Amniotic stem cell (primary cell): ENCODE data around the gene GRIN1.

Source experiments
- DNase-seq: peaks from one replicate; lab custom pipeline; 2025; lab: John Stamatoyannopoulos, UW

GRIN1 gene

GRCh38 chr9:137178201-137178938, 39.4 kb downstream of the GRIN1 start:
- DNase-seq = no peak

- DNase-seq = no peak
Observed at GRCh38 chr9:137178939-137179630, 40.1 kb downstream of the GRIN1 start.

DNA sequence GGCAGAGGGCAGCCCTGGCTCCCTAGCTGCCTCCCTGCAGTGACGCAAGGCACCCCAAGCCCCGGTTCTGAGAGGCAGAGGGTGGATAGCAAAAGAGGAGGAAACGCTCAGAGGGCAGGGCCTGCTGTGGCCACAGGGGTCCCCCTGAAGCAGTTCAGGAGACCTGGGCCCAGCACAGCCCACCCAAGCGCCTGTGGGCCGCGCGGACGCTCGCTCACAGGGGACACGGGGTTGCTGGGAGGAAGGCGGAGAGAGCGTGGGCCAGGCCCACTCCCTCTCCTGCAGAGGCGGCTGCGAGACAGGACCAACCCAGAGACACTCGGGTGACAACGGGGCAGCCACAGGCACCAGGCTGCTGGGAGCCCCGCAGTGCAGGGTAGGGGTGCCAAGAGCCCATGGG, 40.8 kb downstream of the GRIN1 start:
- DNase-seq = no peak

DNA sequence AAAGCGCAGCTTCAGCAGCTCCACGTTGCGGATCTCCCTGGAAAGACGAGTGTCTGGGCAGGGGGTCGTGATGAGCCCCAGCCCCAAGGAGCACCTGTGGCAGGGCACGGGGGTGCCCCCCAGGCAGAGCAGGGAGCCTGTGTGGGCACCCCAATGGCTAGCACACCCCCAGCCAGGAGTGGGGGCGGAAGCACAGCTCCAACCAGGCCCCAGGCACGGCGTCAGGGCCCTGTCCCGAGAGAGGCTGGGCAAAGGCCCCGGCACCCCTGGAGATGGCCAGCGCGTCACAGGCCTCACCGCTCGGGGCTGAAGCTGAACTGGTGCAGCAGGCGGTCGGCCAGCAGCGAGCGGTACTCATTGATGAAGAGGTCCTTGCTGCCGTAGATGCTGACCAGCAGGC, 41.5 kb downstream of the GRIN1 start:
- DNase-seq = no peak

DNA sequence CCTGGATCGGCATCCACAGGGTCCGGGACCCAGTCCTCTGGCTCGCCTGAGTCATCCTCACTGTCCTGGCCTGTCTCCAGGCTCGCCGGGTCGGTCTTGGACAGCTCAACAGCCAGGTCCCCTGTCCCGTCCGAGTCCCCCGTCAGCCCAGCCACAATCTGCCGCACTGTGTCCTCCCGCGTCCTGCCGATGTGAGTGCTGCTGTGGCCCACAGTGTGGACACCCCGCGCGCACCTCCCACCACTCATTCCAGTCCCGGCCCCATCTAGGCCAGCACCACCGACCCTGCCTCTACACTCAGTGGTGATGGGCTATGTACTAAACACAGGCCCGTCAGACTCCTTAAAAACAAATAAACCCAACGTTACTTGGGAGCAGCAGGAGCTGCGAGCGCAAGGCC, 42.7 kb downstream of the GRIN1 start:
- DNase-seq = no peak

DNA sequence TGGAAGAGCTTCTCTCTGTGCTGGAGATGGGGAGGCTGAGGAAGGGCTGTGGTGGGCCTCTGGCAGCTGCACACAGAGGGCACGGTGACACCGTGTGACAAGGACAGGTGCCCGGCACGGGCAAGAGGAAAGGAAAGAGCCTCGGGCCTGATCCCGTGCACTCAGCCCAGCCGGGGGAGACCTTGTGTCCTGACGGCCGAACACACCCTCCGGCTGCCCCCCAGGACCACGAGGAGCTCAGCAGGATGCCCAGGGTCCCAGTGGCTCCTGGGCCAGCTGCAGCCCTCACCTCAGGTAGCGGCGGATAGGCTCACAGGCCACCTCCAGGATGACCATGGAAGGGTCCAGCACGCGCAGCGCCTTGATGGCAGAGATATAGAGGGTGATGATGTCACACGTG, 43.9 kb downstream of the GRIN1 start:
- DNase-seq = no peak

- DNase-seq = no peak
Observed at GRCh38 chr9:137183980-137184595, 45.1 kb downstream of the GRIN1 start.

DNA sequence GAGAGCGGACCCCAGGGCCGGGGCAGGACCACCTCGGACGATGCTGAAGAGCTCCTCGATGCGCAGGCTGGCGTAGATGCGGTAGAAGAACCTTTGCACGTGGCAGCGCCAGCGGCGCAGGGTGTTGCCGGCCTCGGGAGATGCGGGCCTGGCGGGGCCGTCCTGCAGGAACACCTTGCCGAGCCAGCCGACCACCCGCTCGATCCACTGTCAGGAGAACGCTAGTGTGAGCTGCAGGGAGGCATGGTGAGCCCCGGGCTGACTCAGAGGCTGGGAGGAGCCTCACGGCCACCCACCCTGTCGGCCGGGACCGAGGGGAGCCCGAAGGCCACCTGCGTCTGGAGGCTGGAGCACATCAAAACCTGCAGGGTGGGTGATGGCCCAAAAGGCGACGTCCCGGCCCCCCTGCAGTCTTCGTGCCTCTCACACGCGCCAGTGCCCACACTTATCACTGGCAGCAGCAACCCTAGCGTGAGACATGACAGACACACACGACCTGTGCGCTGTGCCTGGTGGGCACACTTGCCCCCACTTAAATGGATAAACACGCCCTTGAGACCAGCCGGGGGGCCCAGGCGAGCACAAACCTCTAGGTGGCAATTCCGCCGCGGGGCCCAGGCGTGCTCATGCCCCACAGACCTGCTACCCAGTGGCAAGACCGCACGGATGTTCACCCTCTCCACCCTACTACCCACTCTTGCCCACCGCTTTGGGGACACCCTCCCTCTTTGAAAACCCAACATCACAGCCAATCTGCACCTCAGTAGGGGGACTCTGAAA, 46.1 kb downstream of the GRIN1 start:
- no peak for DNase-seq

- DNase-seq = no peak
Observed at GRCh38 chr9:137185921-137186320, 47.0 kb downstream of the GRIN1 start.

DNA sequence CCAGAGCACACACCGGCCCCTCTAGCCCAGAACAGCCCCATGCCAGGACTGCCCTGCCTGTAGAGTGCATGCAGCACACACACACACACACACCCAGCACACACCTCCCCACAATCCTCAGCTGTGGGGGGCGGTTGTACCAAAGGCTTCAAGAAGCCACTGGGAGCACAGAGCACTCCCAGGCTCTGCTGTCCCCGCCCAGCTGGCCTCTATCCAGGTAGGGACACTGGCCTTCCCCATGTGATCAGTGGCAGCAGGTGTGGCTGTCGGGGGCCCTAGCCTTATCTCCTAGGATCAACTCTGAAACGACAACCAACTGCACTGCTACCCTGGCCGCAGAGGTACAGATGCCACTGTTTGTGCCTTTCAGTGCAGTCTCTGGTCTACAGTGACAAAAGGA, 47.4 kb downstream of the GRIN1 start:
- no peak for DNase-seq

DNA sequence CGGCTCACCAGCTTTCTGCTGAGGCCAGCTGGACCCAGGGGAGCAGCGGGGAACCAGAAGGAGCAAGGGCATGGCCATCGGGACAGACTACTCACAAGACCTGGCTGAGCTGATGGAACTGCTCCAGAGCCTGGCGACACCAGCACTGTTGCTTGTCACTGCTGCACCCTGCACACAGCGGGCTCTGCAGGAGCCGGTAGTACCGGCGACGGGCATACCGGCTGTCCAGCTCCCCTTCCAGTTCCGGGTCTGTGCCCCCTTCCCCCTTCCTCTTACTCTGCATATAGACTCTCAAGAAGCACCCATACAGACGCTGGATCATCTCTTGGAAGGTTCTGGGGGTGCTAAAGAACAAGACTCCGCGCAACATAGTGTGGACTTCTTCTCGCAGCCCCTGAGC, 48.4 kb downstream of the GRIN1 start:
- no peak for DNase-seq

DNA sequence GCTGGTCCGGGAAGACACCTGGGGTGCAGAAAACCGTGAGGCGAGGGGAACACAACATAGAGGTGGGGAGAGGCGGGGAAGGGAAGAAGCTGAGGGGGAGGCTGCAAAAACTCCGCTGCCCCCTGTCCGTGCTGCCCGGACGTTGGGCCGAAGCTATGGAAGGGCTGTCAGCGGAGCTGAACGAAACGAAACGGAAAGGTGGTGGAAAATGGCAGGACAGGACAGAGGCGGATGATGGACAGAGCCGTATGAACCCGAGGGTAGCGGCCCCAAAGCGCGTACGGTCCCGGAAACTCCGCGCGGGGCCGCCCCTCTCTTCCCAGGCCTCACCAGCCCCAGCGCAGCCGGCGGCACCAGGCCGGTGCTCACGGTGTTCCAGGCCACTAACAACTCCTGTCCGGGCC, 49.1 kb downstream of the GRIN1 start:
- no peak for DNase-seq

GRCh38 chr9:137188490-137189296, 49.7 kb downstream of the GRIN1 start, which contains the start of the genes ANAPC2 and SSNA1:
Gene ANAPC2, minus strand, starts transcription at chr9:137188560. Its CDS starts 28 bp downstream, at chr9:137188532.
Gene SSNA1, plus strand, starts transcription at chr9:137188676. Its CDS starts 51 bp downstream, at chr9:137188727.
- peak; percentile 66 for DNase-seq

DNA sequence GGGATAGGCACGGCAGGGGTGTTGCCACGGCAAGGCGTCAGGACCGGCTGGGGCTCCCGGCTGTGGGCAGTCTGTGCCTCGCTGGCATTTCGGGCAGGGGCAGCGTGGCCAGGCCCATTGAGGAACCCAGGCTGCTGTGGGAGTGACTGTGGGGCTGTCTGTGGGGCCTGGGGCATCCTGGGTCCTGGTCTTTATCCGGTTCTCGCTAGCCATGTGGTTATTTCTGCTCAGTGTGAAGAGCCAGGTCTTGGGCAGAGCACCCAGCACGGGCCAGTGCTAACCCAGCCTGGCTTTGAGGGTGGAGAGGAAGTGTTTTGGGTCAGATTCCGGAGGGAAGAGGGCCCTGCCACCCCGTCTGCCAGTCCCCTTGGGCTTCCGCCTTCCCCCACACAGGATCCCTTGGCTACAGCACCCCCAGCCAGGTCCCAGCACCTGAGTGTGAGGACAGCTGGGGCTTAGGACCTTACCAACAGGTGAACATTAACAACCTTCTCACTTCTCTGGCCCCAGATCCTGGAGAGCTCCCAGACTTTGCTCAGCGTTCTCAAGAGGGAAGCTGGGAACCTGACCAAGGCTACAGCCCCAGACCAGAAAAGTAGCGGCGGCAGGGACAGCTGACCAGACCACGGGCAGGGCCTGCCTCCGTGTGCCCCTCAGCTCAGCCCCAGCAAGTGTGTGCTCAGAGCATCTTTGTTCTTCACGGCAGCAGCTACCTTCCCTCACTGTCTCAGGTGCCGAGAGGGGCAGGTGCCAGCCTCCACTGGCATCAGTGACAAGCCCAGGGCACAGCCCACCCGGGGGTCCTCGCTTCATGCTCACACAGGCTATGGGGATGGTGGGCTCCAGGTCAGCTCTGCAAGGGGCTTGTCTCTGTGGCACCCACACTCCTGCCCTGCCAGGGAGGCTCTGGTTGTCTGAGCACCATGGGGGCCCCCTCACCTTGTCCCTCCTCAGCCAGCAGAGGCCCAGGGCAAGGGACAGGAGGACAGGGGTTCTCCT, 50.6 kb downstream of the GRIN1 start:
- DNase-seq = no peak

DNA sequence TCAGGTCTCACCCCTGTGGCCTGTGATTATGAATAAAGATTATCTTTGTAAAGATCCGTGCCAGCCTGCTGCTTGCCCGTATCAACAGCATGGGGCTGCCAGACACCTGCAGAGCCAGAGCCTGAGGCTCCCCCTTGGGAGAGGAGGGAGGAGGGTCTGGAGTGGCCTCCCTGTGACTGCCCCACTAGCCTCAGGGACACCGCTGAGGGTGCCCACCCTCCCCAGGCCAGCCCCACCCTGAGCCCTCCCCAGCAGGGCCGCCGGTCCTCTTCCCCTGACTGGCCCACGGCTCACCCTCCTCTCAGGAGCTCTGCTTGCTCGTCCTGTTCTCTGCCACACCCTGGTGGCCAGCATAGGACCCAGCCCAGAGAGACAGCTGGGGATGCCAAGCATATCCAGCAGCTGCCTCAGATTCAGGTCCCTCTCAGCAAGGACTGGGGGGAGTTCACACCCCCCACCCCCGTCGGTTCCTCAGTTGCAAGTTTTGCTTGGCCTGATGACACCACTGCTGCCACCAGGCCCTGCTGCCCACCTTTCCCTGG, 51.4 kb downstream of the GRIN1 start:
- no peak for DNase-seq

DNA sequence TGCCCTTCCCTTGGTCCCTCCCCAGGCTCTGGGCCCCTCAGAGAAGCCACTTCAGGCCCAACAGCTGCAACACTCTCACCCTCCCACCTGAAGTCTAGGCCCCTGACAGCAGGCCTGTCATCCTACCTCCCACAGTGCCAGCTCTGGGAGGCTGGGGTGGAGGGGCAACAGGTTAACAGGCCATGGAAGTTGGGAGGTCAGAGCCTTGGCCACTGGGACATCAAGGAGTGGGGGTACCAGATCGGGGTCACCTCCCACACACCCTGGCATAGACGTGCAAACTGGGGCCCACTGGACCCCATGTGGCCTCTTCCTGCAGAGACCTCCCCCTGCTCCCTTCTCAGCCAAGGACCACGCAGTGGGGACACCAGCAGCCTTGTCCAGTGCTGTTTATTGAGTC, 52.3 kb downstream of the GRIN1 start:
- no peak for DNase-seq

DNA sequence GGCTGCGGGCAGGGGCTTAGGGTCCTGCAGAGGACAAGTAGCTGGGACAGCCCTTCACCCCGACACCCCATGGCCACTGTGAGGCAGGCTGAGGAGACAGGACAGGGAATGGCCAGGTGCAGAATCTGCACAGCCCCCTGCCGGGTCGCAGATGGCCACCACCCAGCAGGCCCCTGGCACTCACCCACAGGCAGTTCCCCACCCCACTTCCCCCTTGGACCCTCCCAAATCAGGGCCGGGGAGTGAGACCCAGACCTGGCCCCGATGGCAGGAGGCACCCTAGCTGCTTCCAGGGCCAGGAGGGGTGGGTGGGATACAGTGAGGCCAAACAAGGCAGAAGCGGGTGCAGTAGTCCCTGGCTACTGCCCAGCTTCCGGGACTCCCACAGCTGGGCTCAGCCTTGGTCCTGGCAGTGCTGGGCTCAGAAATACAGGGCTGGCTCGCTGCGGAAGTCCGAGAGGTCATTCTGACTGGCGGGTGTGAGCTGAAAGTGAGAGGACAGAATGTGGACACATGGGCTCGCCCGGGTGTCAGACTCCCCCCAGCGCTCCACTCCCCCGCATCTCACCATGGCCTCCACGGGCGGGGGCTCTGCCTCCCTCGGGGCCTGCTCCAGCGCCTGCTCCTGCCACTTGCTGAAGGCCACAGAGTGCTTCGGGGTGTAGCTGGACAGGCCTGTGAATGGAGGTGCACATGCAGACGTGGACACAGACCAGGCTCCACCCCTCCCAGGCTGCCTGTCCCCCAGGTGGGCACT, 52.9 kb downstream of the GRIN1 start:
- no peak for DNase-seq

- DNase-seq = no peak
Observed at GRCh38 chr9:137192448-137192780, 53.5 kb downstream of the GRIN1 start.

DNA sequence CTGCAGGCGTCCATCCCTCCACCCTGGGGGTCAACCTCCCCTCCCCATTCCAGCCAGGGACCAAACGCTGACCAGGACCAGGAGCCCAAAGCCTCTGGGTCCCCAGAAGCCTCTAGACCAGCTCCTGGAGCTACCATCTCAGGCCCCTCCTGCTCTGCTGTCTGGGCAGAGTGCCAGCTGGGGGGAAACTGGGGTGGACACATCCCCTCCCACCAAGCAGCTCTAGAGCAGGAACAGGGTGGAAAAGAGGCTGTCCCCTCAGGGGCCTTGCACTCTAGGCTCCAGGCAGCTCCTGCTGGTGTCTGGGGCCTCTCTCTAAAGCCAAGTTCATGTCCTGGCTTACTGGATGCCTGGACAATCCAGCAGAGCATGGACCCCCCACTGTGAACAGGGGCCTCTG, 53.9 kb downstream of the GRIN1 start:
- no peak for DNase-seq
